Measurements from ENCODE around the gene NAALADL2. TPM values are rescaled to one million over a fixed set of nuclear protein-coding genes. Genes with fewer than 3 reads are reported as not detected.

NAALADL2 gene
- total and polyA plus RNA-seq, 2 of the 13 experiments (the other 11 are each of a cell fraction or from before 2014, with no cell fraction given) = 0.08 TPM; not detected in 1

DNA sequence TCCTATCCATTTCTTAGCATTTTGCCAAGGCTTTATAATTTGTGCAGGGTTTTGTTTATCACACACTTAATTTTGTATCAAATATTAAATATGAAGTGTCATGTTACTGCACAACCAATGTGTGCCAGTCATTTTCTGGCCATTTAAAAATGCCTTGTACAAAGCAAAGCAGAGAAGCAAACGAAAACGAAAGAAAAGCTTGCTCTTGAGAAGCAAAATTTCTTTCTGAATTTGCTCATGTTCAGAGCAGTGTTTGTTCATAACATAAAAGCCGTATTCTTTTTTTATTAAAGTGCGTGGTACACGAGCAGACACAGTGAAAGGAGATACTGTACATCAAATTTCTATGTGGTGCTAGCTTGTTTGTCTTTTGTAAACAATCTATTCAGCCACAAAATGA is 792.6 kb downstream of the NAALADL2 start (continued):
- TF ChIP-seq, protein P1, sequence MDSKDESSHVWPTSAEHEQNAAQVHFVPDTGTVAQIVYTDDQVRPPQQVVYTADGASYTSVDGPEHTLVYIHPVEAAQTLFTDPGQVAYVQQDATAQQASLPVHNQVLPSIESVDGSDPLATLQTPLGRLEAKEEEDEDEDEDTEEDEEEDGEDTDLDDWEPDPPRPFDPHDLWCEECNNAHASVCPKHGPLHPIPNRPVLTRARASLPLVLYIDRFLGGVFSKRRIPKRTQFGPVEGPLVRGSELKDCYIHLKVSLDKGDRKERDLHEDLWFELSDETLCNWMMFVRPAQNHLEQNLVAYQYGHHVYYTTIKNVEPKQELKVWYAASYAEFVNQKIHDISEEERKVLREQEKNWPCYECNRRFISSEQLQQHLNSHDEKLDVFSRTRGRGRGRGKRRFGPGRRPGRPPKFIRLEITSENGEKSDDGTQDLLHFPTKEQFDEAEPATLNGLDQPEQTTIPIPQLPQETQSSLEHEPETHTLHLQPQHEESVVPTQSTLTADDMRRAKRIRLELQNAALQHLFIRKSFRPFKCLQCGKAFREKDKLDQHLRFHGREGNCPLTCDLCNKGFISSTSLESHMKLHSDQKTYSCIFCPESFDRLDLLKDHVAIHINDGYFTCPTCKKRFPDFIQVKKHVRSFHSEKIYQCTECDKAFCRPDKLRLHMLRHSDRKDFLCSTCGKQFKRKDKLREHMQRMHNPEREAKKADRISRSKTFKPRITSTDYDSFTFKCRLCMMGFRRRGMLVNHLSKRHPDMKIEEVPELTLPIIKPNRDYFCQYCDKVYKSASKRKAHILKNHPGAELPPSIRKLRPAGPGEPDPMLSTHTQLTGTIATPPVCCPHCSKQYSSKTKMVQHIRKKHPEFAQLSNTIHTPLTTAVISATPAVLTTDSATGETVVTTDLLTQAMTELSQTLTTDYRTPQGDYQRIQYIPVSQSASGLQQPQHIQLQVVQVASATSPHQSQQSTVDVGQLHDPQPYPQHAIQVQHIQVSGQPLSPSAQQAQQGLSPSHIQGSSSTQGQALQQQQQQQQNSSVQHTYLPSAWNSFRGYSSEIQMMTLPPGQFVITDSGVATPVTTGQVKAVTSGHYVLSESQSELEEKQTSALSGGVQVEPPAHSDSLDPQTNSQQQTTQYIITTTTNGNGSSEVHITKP (CRISPR knock-in tag; IDR thresholded peaks at IDR 0.05; ENCODE audit: low read depth) = no peak
- TF ChIP-seq ZNF264 (CRISPR knock-in tag; IDR thresholded peaks at IDR 0.05) (no peak), ZNF367 (CRISPR knock-in tag; IDR thresholded peaks at IDR 0.05; ENCODE audit: borderline replicate concordance) (no peak), RBAK (CRISPR knock-in tag; IDR thresholded peaks at IDR 0.05) (no peak), HES4 (CRISPR knock-in tag; IDR thresholded peaks at IDR 0.05; ENCODE audit: borderline replicate concordance) (no peak), POLR2AphosphoS2 (IDR thresholded peaks at IDR 0.05; ENCODE audit: low read depth, low read length) (no peak), BRCA1 (CRISPR knock-in tag; IDR thresholded peaks at IDR 0.05) (no peak)
- TF ChIP-seq, protein P2, sequence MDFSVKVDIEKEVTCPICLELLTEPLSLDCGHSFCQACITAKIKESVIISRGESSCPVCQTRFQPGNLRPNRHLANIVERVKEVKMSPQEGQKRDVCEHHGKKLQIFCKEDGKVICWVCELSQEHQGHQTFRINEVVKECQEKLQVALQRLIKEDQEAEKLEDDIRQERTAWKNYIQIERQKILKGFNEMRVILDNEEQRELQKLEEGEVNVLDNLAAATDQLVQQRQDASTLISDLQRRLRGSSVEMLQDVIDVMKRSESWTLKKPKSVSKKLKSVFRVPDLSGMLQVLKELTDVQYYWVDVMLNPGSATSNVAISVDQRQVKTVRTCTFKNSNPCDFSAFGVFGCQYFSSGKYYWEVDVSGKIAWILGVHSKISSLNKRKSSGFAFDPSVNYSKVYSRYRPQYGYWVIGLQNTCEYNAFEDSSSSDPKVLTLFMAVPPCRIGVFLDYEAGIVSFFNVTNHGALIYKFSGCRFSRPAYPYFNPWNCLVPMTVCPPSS (IDR thresholded peaks at IDR 0.05) = no peak
- TF ChIP-seq, protein P3, sequence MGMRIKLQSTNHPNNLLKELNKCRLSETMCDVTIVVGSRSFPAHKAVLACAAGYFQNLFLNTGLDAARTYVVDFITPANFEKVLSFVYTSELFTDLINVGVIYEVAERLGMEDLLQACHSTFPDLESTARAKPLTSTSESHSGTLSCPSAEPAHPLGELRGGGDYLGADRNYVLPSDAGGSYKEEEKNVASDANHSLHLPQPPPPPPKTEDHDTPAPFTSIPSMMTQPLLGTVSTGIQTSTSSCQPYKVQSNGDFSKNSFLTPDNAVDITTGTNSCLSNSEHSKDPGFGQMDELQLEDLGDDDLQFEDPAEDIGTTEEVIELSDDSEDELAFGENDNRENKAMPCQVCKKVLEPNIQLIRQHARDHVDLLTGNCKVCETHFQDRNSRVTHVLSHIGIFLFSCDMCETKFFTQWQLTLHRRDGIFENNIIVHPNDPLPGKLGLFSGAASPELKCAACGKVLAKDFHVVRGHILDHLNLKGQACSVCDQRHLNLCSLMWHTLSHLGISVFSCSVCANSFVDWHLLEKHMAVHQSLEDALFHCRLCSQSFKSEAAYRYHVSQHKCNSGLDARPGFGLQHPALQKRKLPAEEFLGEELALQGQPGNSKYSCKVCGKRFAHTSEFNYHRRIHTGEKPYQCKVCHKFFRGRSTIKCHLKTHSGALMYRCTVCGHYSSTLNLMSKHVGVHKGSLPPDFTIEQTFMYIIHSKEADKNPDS (CRISPR knock-in tag; IDR thresholded peaks at IDR 0.05) = no peak
- TF ChIP-seq, protein P4, sequence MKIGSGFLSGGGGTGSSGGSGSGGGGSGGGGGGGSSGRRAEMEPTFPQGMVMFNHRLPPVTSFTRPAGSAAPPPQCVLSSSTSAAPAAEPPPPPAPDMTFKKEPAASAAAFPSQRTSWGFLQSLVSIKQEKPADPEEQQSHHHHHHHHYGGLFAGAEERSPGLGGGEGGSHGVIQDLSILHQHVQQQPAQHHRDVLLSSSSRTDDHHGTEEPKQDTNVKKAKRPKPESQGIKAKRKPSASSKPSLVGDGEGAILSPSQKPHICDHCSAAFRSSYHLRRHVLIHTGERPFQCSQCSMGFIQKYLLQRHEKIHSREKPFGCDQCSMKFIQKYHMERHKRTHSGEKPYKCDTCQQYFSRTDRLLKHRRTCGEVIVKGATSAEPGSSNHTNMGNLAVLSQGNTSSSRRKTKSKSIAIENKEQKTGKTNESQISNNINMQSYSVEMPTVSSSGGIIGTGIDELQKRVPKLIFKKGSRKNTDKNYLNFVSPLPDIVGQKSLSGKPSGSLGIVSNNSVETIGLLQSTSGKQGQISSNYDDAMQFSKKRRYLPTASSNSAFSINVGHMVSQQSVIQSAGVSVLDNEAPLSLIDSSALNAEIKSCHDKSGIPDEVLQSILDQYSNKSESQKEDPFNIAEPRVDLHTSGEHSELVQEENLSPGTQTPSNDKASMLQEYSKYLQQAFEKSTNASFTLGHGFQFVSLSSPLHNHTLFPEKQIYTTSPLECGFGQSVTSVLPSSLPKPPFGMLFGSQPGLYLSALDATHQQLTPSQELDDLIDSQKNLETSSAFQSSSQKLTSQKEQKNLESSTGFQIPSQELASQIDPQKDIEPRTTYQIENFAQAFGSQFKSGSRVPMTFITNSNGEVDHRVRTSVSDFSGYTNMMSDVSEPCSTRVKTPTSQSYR (CRISPR knock-in tag; IDR thresholded peaks at IDR 0.05; ENCODE audit: borderline replicate concordance) = no peak
